Measurements from ENCODE around the gene ARL9. TPM values are rescaled to one million over a fixed set of nuclear protein-coding genes. Genes with fewer than 3 reads are reported as not detected.

The ARL9 gene
- total and polyA plus RNA-seq, 9 of the 15 experiments (the other 6 are each of a cell fraction or from before 2014, with no cell fraction given) = 0.10 to 0.15 (median 0.11) TPM; not detected in 6

- no peak for TF ChIP-seq PHF21A (IDR thresholded peaks at IDR 0.05; ENCODE audit: borderline replicate concordance, low read depth)
- TF ChIP-seq HMBOX1 (IDR thresholded peaks at IDR 0.05) = peak; percentile 85
- TF ChIP-seq ZNF561 (CRISPR knock-in tag; conservative IDR thresholded peaks at IDR 0.05) = no peak
- no peak; the same call in 1 of the 2 replicates for TF ChIP-seq CREM (IDR thresholded peaks at IDR 0.05; ENCODE audit: low read depth)
- no peak for TF ChIP-seq ZBTB7A (IDR thresholded peaks at IDR 0.05; ENCODE audit: borderline replicate concordance, control insufficient read depth, low read depth, low read length)
- TF ChIP-seq ZNF124 (CRISPR knock-in tag; IDR thresholded peaks at IDR 0.05) = no peak
- TF ChIP-seq NCOA1 (IDR thresholded peaks at IDR 0.05; ENCODE audit: low read depth) = no peak
- no peak for TF ChIP-seq RBM15 (IDR thresholded peaks at IDR 0.05; ENCODE audit: insufficient read depth, low read length)
- TF ChIP-seq HNRNPH1 (optimal IDR thresholded peaks at IDR 0.05; ENCODE audit: low read depth, low read length) = no peak
- TF ChIP-seq HCFC1 (IDR thresholded peaks at IDR 0.05; ENCODE audit: low read depth, low read length) = no peak
- TF ChIP-seq ZNF778 (CRISPR knock-in tag; IDR thresholded peaks at IDR 0.05) = no peak
- TF ChIP-seq YBX1 (IDR thresholded peaks at IDR 0.05) = no peak
- TF ChIP-seq ELK3 (CRISPR knock-in tag; IDR thresholded peaks at IDR 0.05) = no peak
- TF ChIP-seq ARID1B (IDR thresholded peaks at IDR 0.05) = peak; percentile 93
- no peak for TF ChIP-seq HMGXB4 (CRISPR knock-in tag; IDR thresholded peaks at IDR 0.05)
- TF ChIP-seq ZNF584 (CRISPR knock-in tag; IDR thresholded peaks at IDR 0.05; ENCODE audit: low read depth) = no peak
- TF ChIP-seq ARHGAP35 (IDR thresholded peaks at IDR 0.05; ENCODE audit: partially characterized antibody) = no peak
- no peak for TF ChIP-seq MLX (CRISPR knock-in tag; conservative IDR thresholded peaks at IDR 0.05)
- TF ChIP-seq SAFB2 (IDR thresholded peaks at IDR 0.05; ENCODE audit: borderline replicate concordance, low read depth, low read length, severe bottlenecking) = no peak
- peak; percentile 33; the same call in 1 of the 2 replicates for TF ChIP-seq HDAC2 (IDR thresholded peaks at IDR 0.05)
- no peak for TF ChIP-seq CSDE1 (IDR thresholded peaks at IDR 0.05)
- no peak for TF ChIP-seq PATZ1 (CRISPR knock-in tag; IDR thresholded peaks at IDR 0.05; ENCODE audit: borderline replicate concordance)
Measured at GRCh38 chr4:56513517-56513916, 7.9 kb downstream of the ARL9 start (continued).

Measured in K562 (cell line).